ENCODE results near the gene HNRNPF. TPM values are rescaled to one million over a fixed set of nuclear protein-coding genes. Genes with fewer than 3 reads are reported as not detected.

HNRNPF gene
- total RNA-seq, 2 experiments from 2014 or later: 442 to 445 TPM

- H3K4me3 Mint-ChIP-seq: peak overlapping the region; percentile 99
These were observed 6.0 kb downstream of the HNRNPF start for GRCh38 chr10:43402880-43403452.

GRCh38 chr10:43402176-43402575 lies 6.8 kb downstream of the HNRNPF start:
- intact Hi-C loops (cut with micrococcal nuclease): no loop called here
- Mint-ChIP-seq H3K27me3 (no peaks in the 10 kb centered on the region), H3K27ac (peak overlapping the region; percentile 93), H3K4me3 (peak overlapping the region; percentile 99), H3K4me1 (ENCODE audit: low read depth) (peaks cover 56% of the 10 kb centered on the region), H3K36me3 (ENCODE audit: low read depth) (peaks cover 84% of the 10 kb centered on the region), H3K9me3 (no peaks in the 10 kb centered on the region)
- ATAC-seq: no peak
- no peak for DNase-seq
- POLR2A ChIA-PET: interaction anchor here (1.1 to 7.4 kb wide), 5 partner anchors 11 to 34 kb away, joined by 3 to 60 read pairs (median 5); partner anchors contain the start of gene ZNF487
- TF ChIP-seq CTCF (IDR thresholded peaks at IDR 0.05): no peak
- CTCF ChIA-PET: no interaction called here

More at GRCh38 chr10:43402880-43403452, 6.0 kb downstream of the HNRNPF start:
- H3K27me3 Mint-ChIP-seq: no peaks in the 10 kb centered on the region
- no peak for TF ChIP-seq CTCF (IDR thresholded peaks at IDR 0.05)
- intact Hi-C loops (cut with micrococcal nuclease): no loop called here
- no peaks in the 10 kb centered on the region for H3K9me3 Mint-ChIP-seq
- ATAC-seq: no peak
- peaks cover 81% of the 10 kb centered on the region for H3K36me3 Mint-ChIP-seq (ENCODE audit: low read depth)
- no peak for DNase-seq
- peak overlapping the region; percentile 93 for H3K27ac Mint-ChIP-seq
- H3K4me1 Mint-ChIP-seq (ENCODE audit: low read depth): peaks cover 56% of the 10 kb centered on the region
- ChIA-PET POLR2A (interaction anchor here (0.8 to 9.4 kb wide), 4 partner anchors 10 to 17 kb away, joined by 3 to 332 read pairs (median 57); no protein-coding TSS in a partner anchor), CTCF (no interaction called here)

GRCh38 chr10:43401627-43402026 lies 7.4 kb downstream of the HNRNPF start:
- peaks cover 85% of the 10 kb centered on the region for H3K36me3 Mint-ChIP-seq (ENCODE audit: low read depth)
- H3K4me3 Mint-ChIP-seq: peak overlapping the region; percentile 99
- H3K27me3 Mint-ChIP-seq: no peaks in the 10 kb centered on the region
- TF ChIP-seq CTCF (IDR thresholded peaks at IDR 0.05): no peak
- peaks cover 56% of the 10 kb centered on the region for H3K4me1 Mint-ChIP-seq (ENCODE audit: low read depth)
- POLR2A ChIA-PET: interaction anchor here (1.0 to 7.4 kb wide), 7 partner anchors 8 to 35 kb away, joined by 3 to 60 read pairs (median 5); partner anchors contain the start of genes HNRNPF and ZNF487
- no peaks in the 10 kb centered on the region for H3K9me3 Mint-ChIP-seq
- ATAC-seq (no peak), DNase-seq (no peak)
- H3K27ac Mint-ChIP-seq: peak overlapping the region; percentile 93
- CTCF ChIA-PET: interaction anchor here (1.0 kb wide), 1 partner anchor 11 kb away, joined by 4 read pairs; no protein-coding TSS in a partner anchor
- intact Hi-C loops (cut with micrococcal nuclease): no loop called here

GRCh38 chr10:43399320-43400310 lies 9.4 kb downstream of the HNRNPF start:
- POLR2A ChIA-PET: interaction anchor here (0.6 to 20.5 kb wide), 11 partner anchors 7 to 89 kb away, joined by 3 to 332 read pairs (median 5); partner anchors contain the start of gene HNRNPF
- no peaks in the 10 kb centered on the region for H3K9me3 Mint-ChIP-seq
- intact Hi-C loops (cut with micrococcal nuclease): loop anchor here (5.0 kb wide), 1 partner anchor 37 kb away; no protein-coding TSS in a partner anchor
- peak overlapping the region; percentile 99 for H3K4me3 Mint-ChIP-seq
- H3K27ac Mint-ChIP-seq: peak overlapping the region; percentile 93
- H3K27me3 Mint-ChIP-seq: no peaks in the 10 kb centered on the region
- ATAC-seq (peak; percentile 38), DNase-seq (no peak)
- CTCF ChIA-PET: interaction anchor here (0.9 to 1.3 kb wide), 3 partner anchors 9 to 62 kb away, joined by 3 to 4 read pairs (median 4); partner anchors contain the start of gene HNRNPF
- peaks cover 85% of the 10 kb centered on the region for H3K36me3 Mint-ChIP-seq (ENCODE audit: low read depth)
- peaks cover 64% of the 10 kb centered on the region for H3K4me1 Mint-ChIP-seq (ENCODE audit: low read depth)
- no peak for TF ChIP-seq CTCF (IDR thresholded peaks at IDR 0.05)
